Adrenal gland (tissue), 5 donors: ENCODE measurements around the gene ARHGAP40.

Experiments
- POLR2A ChIP-seq, 2 donors: fragments of 450-650 bp; IDR thresholded peaks; one replicate each; pipeline ENCODE4 v1.6.1; 2017; ENCODE audit warnings: antibody characterized with exemption in 2 of 2, mild to moderate bottlenecking in 2 of 2, moderate library complexity in 1 of 2
- TF ChIP-seq, protein P1 (sequence below), 6 experiments: fragments of 450-650 bp in 4 of 6; fragments of 200-600 bp in 2 of 6; sonication (generic) in 1 of 6; IDR thresholded peaks; 1 replicate in 5 of 6; 2 replicates in 1 of 6; pipeline versions ENCODE4 v1.5.1 to v1.8.0; 2016 to 2021; ENCODE audit warnings: antibody characterized with exemption in 6 of 6, mild to moderate bottlenecking in 2 of 6, moderate library complexity in 1 of 6
- donor health status: DM: no; HTN: no; CAD: no.

DNA sequence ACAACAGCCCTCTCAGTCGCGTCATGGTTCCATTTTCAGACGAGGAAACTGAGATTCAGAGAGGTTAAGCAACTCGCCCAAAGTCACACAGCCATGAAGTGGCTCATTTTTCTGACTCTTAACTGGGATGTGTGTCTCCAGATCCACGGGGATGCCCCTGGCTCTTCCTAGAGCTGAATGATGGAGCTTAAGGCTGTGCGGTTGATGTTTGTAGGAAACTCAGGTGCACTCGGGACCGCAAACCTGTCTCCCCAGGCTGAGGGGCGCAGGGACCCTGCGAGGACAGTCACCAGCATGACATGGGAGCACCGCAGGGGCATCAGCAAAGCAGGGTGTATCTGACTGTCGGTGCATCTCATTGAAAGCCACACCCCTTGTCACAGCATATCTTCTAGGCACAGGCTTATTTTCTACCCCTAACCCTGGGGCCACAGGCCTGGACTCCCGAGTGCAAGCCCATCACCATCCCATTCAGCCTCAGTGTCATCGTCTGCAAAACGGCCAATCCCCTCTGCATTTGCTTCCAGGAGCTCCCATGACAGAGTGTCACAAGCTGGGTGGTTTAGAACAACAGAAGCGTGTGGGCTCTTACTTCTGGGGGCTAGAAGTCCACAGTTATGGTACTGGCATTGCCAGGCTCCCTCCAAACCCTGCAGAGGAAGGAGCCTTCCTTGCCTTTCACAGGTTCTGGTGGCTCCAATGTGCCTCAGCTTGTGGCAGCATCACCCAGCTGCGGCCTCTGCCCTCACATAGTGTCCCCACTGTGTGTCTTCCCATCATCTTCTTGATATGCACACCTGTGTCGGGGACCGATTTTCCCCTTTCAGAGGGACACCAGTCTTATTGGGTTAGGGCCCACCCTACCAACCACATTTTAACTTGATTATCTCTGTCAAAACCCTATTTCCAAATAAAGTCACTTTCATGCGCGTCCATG, 9.9 kb upstream of the ARHGAP40 start:
- TF ChIP-seq, protein P1, sequence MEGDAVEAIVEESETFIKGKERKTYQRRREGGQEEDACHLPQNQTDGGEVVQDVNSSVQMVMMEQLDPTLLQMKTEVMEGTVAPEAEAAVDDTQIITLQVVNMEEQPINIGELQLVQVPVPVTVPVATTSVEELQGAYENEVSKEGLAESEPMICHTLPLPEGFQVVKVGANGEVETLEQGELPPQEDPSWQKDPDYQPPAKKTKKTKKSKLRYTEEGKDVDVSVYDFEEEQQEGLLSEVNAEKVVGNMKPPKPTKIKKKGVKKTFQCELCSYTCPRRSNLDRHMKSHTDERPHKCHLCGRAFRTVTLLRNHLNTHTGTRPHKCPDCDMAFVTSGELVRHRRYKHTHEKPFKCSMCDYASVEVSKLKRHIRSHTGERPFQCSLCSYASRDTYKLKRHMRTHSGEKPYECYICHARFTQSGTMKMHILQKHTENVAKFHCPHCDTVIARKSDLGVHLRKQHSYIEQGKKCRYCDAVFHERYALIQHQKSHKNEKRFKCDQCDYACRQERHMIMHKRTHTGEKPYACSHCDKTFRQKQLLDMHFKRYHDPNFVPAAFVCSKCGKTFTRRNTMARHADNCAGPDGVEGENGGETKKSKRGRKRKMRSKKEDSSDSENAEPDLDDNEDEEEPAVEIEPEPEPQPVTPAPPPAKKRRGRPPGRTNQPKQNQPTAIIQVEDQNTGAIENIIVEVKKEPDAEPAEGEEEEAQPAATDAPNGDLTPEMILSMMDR (IDR thresholded peaks at IDR 0.05), result no peak
- TF ChIP-seq POLR2A (IDR thresholded peaks at IDR 0.05), result no peak
